Activated CD8-positive, alpha-beta memory T cell treated with anti-CD3 and anti-CD28 coated beads for 1 hour (primary cell): ENCODE results near the gene IZUMO4.

Source experiments
- DNase-seq, 2 donors: peaks; one replicate each; pipeline ENCODE4 v3.0.0-alpha.2; 2020; ENCODE audit warnings: low read depth in 1 of 2; ENCODE audit errors: extremely low read depth in 1 of 2

The IZUMO4 gene

GRCh38 chr19:2058570-2059421, 37.9 kb upstream of the IZUMO4 start:
- DNase-seq: no peak

GRCh38 chr19:2059422-2060201, 37.1 kb upstream of the IZUMO4 start:
- no peak for DNase-seq

GRCh38 chr19:2060884-2061494, 35.7 kb upstream of the IZUMO4 start:
- DNase-seq: no peak

GRCh38 chr19:2061495-2062388, 35.0 kb upstream of the IZUMO4 start:
- peak; percentile 98 to 100 for DNase-seq

GRCh38 chr19:2062389-2062729, 34.4 kb upstream of the IZUMO4 start:
- no peak for DNase-seq

- DNase-seq: no peak
Observed at GRCh38 chr19:2062770-2063169, 33.9 kb upstream of the IZUMO4 start.

GRCh38 chr19:2063824-2064223, 32.9 kb upstream of the IZUMO4 start:
- no peak for DNase-seq

- no peak for DNase-seq
Observed at GRCh38 chr19:2064395-2064787, 32.3 kb upstream of the IZUMO4 start.

GRCh38 chr19:2064788-2065524, 31.8 kb upstream of the IZUMO4 start:
- DNase-seq: no peak

- DNase-seq: no peak
Observed at GRCh38 chr19:2070436-2070827, 26.3 kb upstream of the IZUMO4 start.

- no peak for DNase-seq
Observed at GRCh38 chr19:2070986-2071673, 25.6 kb upstream of the IZUMO4 start.

GRCh38 chr19:2072757-2073551, 23.8 kb upstream of the IZUMO4 start:
- DNase-seq: no peak

- no peak for DNase-seq
Observed at GRCh38 chr19:2076526-2076944, 20.2 kb upstream of the IZUMO4 start.

GRCh38 chr19:2077398-2077797, 19.3 kb upstream of the IZUMO4 start:
- DNase-seq: no peak

GRCh38 chr19:2077833-2078619, 18.7 kb upstream of the IZUMO4 start:
- DNase-seq: no peak

GRCh38 chr19:2079076-2079864, 17.4 kb upstream of the IZUMO4 start:
- no peak for DNase-seq

GRCh38 chr19:2079865-2080301, 16.8 kb upstream of the IZUMO4 start:
- DNase-seq: no peak
